ENCODE results near the gene CFAP20DC. TPM values are rescaled to one million over a fixed set of nuclear protein-coding genes. Genes with fewer than 3 reads are reported as not detected.

The CFAP20DC gene
- polyA plus RNA-seq, 1 experiment = 0.81 TPM

DNA sequence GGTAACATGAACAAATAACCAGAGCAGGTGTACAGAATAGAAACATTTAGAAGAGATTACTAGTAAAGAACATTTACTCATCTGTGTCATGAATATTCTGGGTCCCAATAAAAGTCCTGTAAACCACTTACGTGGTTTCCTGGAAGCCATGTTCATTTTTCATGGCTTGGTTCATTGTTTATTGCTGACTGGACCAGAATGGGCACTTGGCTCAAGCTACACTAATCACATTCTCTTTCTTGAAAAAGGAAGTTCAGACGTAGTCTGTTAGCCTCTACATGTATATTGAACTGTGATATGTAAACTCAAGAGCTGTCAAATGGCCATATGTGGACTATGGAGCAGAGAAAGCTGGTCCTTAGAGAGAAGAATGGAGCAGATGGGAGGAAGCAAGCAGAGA lies 244.9 kb downstream of the CFAP20DC start:
- Histone ChIP-seq H3K36me3 (ENCODE audit: control insufficient read depth, insufficient read depth, low read length) (no peaks in the 10 kb centered on the region), H3K4me3 (ENCODE audit: low read depth, low read length) (no peak overlapping the region), H3K27me3 (ENCODE audit: control insufficient read depth, insufficient read depth, low read length) (no peaks in the 10 kb centered on the region)
- TF ChIP-seq, protein P1, sequence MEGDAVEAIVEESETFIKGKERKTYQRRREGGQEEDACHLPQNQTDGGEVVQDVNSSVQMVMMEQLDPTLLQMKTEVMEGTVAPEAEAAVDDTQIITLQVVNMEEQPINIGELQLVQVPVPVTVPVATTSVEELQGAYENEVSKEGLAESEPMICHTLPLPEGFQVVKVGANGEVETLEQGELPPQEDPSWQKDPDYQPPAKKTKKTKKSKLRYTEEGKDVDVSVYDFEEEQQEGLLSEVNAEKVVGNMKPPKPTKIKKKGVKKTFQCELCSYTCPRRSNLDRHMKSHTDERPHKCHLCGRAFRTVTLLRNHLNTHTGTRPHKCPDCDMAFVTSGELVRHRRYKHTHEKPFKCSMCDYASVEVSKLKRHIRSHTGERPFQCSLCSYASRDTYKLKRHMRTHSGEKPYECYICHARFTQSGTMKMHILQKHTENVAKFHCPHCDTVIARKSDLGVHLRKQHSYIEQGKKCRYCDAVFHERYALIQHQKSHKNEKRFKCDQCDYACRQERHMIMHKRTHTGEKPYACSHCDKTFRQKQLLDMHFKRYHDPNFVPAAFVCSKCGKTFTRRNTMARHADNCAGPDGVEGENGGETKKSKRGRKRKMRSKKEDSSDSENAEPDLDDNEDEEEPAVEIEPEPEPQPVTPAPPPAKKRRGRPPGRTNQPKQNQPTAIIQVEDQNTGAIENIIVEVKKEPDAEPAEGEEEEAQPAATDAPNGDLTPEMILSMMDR (IDR thresholded peaks at IDR 0.05; ENCODE audit: insufficient read depth, low read depth, low read length) = no peak
- CTCF ChIA-PET = interaction anchor here (2.3 kb wide), 1 partner anchor 19 kb away, joined by 18 read pairs; no protein-coding TSS in a partner anchor
- POLR2A ChIA-PET = no interaction called here
- no peak for DNase-seq (ENCODE audit: low read depth)

DNA sequence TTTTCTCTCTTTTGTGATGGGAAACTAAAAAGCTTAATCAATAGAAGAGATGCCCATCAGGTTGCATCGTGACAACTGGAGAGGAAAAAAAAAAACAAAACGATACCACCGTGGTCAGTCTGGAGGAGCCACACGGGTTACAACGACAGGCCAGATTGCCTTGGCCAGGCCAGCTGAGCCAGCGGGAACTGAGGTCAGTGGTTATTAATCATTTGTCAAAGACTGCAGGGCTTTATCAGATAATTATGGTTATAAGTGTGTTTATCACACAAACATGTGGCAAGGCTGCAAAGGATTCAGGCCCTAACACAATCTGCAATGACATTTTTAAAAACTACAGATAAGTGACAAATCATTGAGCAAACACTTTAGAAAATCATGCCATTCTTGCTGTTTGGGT lies 248.3 kb downstream of the CFAP20DC start:
- Histone ChIP-seq H3K4me3 (ENCODE audit: low read depth, low read length) (no peak overlapping the region), H3K27me3 (ENCODE audit: control insufficient read depth, insufficient read depth, low read length) (no peaks in the 10 kb centered on the region), H3K36me3 (ENCODE audit: control insufficient read depth, insufficient read depth, low read length) (no peaks in the 10 kb centered on the region)
- ChIA-PET CTCF (no interaction called here), POLR2A (no interaction called here)
- no peak for DNase-seq (ENCODE audit: low read depth)
- TF ChIP-seq, protein P1 (IDR thresholded peaks at IDR 0.05; ENCODE audit: insufficient read depth, low read depth, low read length) = no peak

DNA sequence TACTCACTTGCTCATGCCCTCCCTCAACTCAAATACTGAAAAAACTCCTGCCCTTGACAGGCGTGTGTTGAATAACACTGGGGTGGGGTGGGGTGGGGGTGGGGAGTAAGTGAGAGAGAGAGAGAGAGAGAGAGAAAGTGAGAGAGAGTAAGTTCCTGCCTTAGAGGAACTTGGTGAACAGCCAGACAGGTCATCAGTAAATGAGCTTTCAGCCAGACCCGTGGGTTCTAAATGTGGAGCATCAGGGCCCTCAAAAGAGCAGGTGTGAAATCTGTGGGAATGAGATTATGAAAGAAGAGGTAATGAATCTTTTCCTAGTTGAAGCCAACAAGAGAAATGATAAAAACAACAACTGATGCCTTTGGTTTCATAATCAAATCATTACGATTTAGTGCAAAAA lies 248.9 kb downstream of the CFAP20DC start:
- no peak for DNase-seq (ENCODE audit: low read depth)
- CTCF ChIA-PET = no interaction called here
- TF ChIP-seq, protein P1 (IDR thresholded peaks at IDR 0.05; ENCODE audit: insufficient read depth, low read depth, low read length) = no peak
- POLR2A ChIA-PET = no interaction called here
- H3K27me3 ChIP-seq (ENCODE audit: control insufficient read depth, insufficient read depth, low read length) = no peaks in the 10 kb centered on the region
- H3K36me3 ChIP-seq (ENCODE audit: control insufficient read depth, insufficient read depth, low read length) = no peaks in the 10 kb centered on the region
- no peak overlapping the region for H3K4me3 ChIP-seq (ENCODE audit: low read depth, low read length)

DNA sequence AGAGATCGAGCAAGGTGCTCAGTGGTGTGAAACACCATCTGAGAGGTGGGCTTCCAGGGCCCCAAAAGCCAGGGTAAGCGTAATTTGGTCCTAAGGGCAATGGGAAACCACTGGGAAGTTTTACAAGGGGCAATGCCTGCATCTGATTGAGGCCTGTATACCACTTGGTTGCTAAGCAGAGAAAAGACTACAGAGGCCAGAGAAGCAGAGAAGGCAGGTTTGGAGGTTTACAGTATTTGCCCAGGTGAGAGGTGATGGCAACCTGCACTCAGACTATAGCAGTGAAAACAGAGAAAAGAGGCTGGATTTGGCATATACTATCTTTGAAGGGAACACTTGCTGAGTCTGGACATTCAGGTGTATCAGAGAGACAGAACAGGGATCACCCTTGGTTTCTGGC lies 249.8 kb downstream of the CFAP20DC start:
- CTCF ChIA-PET = no interaction called here
- TF ChIP-seq, protein P1 (IDR thresholded peaks at IDR 0.05; ENCODE audit: insufficient read depth, low read depth, low read length) = no peak
- H3K4me3 ChIP-seq (ENCODE audit: low read depth, low read length) = no peak overlapping the region
- DNase-seq (ENCODE audit: low read depth) = no peak
- H3K36me3 ChIP-seq (ENCODE audit: control insufficient read depth, insufficient read depth, low read length) = no peaks in the 10 kb centered on the region
- no peaks in the 10 kb centered on the region for H3K27me3 ChIP-seq (ENCODE audit: control insufficient read depth, insufficient read depth, low read length)
- POLR2A ChIA-PET = no interaction called here

DNA sequence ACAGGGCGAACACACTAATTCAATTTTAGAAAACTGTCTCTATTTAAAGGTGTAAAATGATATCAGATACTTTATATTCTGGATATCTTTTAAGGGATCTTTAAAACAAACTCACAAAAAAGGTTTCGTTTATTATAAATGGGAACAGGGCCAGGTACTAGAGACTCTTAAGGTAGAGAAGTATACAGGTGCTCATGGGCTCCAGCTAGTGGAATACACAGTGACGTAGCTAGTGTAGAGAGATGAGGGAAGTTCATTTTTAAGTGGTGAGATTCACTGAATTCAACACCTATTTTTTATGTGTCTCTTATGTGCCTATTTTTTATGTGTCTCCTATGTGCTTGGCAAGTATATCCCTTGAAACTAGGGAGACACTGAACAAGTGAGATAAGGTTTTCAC lies 250.6 kb downstream of the CFAP20DC start:
- Histone ChIP-seq H3K4me3 (ENCODE audit: low read depth, low read length) (no peak overlapping the region), H3K27me3 (ENCODE audit: control insufficient read depth, insufficient read depth, low read length) (no peaks in the 10 kb centered on the region), H3K36me3 (ENCODE audit: control insufficient read depth, insufficient read depth, low read length) (no peaks in the 10 kb centered on the region)
- TF ChIP-seq, protein P1 (IDR thresholded peaks at IDR 0.05; ENCODE audit: insufficient read depth, low read depth, low read length) = no peak
- DNase-seq (ENCODE audit: low read depth) = no peak
- ChIA-PET CTCF (no interaction called here), POLR2A (no interaction called here)
